Osteoblast (primary cell): Measurements from ENCODE around the gene LLCFC1. TPM values are rescaled to one million over a fixed set of nuclear protein-coding genes. Genes with fewer than 3 reads are reported as not detected.

ENCODE experiments used
- DNase-seq: peaks from one replicate; pipeline ENCODE4 v3.0.0; 2011; ENCODE audit warnings: low spot score, mixed read lengths; ENCODE audit not compliant: insufficient read length; ENCODE audit errors: missing footprints
- H2AFZ ChIP-seq: 2 replicates; pipeline ENCODE4 v1.6.0; 2011; ENCODE audit warnings: mild to moderate bottlenecking, low read length
- H3K27ac ChIP-seq: 2 replicates; pipeline ENCODE4 v1.5.1; 2011; ENCODE audit warnings: mild to moderate bottlenecking, low read depth, low read length, moderate library complexity
- H3K27me3 ChIP-seq: 2 replicates; pipeline ENCODE4 v1.6.0; 2012; ENCODE audit warnings: mild to moderate bottlenecking, control low read depth, inconsistent platforms, low read length, moderate library complexity; ENCODE audit not compliant: insufficient read depth
- H3K36me3 ChIP-seq: 2 replicates; pipeline ENCODE4 v1.5.1; 2011; ENCODE audit warnings: mild to moderate bottlenecking, low read length, control low read depth, moderate library complexity; ENCODE audit not compliant: insufficient read depth
- H3K4me1 ChIP-seq: 2 replicates; pipeline ENCODE4 v1.5.1; 2011; ENCODE audit warnings: mild to moderate bottlenecking, low read length, control low read depth, moderate library complexity; ENCODE audit not compliant: insufficient read depth
- H3K4me2 ChIP-seq: 2 replicates; pipeline ENCODE4 v1.6.0; 2011; ENCODE audit warnings: mild to moderate bottlenecking, low read length; ENCODE audit not compliant: insufficient read depth
- H3K4me3 ChIP-seq: fragments of 200-600 bp; sonication (generic); 3 replicates; pipeline ENCODE4 v1.5.1; 2012; ENCODE audit warnings: mild to moderate bottlenecking, low read length, inconsistent platforms; ENCODE audit not compliant: insufficient read depth
- H3K79me2 ChIP-seq: 2 replicates; pipeline ENCODE4 v1.6.0; 2012; ENCODE audit warnings: mild to moderate bottlenecking, low read length, control low read depth, inconsistent platforms; ENCODE audit not compliant: insufficient read depth
- H3K9me3 ChIP-seq: 2 replicates; pipeline ENCODE4 v1.5.1; 2011; ENCODE audit warnings: low read depth, low read length, control low read depth
- H4K20me1 ChIP-seq: 2 replicates; pipeline ENCODE4 v1.6.0; 2012; ENCODE audit warnings: mild to moderate bottlenecking, low read length, control low read depth; ENCODE audit not compliant: insufficient read depth
- total RNA-seq: library from RNA; depleted of rRNA; stranded (reverse); fragments of >200 nt; gene quantifications from 2 replicates; pipeline ENCODE4 v1.2.3, GENCODE V29; 2012
- TF ChIP-seq, protein P1 (sequence below): IDR thresholded peaks from 2 replicates; pipeline ENCODE4 v1.5.1; 2011; ENCODE audit warnings: mild to moderate bottlenecking, low read depth, low read length, moderate library complexity; ENCODE audit errors: extremely low read depth

Gene LLCFC1
- total RNA-seq, 1 donor = not detected

DNA sequence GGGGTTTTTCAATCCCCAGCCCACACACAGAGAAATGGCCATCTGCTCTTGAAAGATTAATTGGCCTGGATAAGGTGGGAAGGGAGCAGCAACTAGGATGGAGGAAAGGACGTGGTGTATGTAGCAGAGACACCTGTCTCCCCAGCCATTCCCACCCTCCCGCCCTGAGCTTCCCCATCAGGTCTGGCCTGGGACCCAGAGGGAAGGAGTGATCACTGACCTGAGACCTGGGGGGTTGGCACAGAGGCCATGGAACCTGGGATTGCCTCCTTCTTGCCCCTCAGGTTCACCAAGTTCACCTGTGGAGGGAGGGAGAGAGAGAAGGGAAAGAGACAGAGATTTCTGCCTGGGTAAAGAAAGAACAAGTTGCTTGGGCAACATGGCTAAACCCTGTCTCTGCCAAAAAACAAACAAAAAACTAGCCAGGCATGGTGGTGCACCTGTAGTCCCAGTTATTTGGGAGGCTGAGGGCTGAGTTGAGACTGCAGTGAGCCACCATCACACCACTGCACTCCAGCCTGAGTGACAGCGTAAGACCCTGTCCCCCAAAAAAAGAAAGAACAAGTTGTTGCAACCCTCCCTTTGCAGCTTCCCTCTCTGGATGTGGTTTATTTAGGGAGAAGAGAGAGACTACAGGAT lies 42.4 kb upstream of the LLCFC1 start:
- Histone ChIP-seq H2AFZ (no peak overlapping the region), H4K20me1 (no peaks in the 10 kb centered on the region), H3K36me3 (no peaks in the 10 kb centered on the region), H3K9me3 (no peaks in the 10 kb centered on the region), H3K27ac (no peak overlapping the region), H3K79me2 (no peaks in the 10 kb centered on the region), H3K4me3 (no peak overlapping the region), H3K4me1 (no peaks in the 10 kb centered on the region), H3K27me3 (peaks cover 3% of the 10 kb centered on the region), H3K4me2 (no peak overlapping the region)
- TF ChIP-seq, protein P1, sequence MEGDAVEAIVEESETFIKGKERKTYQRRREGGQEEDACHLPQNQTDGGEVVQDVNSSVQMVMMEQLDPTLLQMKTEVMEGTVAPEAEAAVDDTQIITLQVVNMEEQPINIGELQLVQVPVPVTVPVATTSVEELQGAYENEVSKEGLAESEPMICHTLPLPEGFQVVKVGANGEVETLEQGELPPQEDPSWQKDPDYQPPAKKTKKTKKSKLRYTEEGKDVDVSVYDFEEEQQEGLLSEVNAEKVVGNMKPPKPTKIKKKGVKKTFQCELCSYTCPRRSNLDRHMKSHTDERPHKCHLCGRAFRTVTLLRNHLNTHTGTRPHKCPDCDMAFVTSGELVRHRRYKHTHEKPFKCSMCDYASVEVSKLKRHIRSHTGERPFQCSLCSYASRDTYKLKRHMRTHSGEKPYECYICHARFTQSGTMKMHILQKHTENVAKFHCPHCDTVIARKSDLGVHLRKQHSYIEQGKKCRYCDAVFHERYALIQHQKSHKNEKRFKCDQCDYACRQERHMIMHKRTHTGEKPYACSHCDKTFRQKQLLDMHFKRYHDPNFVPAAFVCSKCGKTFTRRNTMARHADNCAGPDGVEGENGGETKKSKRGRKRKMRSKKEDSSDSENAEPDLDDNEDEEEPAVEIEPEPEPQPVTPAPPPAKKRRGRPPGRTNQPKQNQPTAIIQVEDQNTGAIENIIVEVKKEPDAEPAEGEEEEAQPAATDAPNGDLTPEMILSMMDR = no peak
- no peak for DNase-seq

- H3K27me3 ChIP-seq = peaks cover 3% of the 10 kb centered on the region
- no peaks in the 10 kb centered on the region for H3K4me1 ChIP-seq
- H3K4me3 ChIP-seq = no peak overlapping the region
- H3K36me3 ChIP-seq = no peaks in the 10 kb centered on the region
- H2AFZ ChIP-seq = no peak overlapping the region
- no peak overlapping the region for H3K4me2 ChIP-seq
- no peaks in the 10 kb centered on the region for H3K79me2 ChIP-seq
- no peak for DNase-seq
- no peak overlapping the region for H3K27ac ChIP-seq
- no peaks in the 10 kb centered on the region for H4K20me1 ChIP-seq
- TF ChIP-seq, protein P1 = no peak
- no peaks in the 10 kb centered on the region for H3K9me3 ChIP-seq
Measured at GRCh38 chr7:142897691-142898090, 41.6 kb upstream of the LLCFC1 start.

DNA sequence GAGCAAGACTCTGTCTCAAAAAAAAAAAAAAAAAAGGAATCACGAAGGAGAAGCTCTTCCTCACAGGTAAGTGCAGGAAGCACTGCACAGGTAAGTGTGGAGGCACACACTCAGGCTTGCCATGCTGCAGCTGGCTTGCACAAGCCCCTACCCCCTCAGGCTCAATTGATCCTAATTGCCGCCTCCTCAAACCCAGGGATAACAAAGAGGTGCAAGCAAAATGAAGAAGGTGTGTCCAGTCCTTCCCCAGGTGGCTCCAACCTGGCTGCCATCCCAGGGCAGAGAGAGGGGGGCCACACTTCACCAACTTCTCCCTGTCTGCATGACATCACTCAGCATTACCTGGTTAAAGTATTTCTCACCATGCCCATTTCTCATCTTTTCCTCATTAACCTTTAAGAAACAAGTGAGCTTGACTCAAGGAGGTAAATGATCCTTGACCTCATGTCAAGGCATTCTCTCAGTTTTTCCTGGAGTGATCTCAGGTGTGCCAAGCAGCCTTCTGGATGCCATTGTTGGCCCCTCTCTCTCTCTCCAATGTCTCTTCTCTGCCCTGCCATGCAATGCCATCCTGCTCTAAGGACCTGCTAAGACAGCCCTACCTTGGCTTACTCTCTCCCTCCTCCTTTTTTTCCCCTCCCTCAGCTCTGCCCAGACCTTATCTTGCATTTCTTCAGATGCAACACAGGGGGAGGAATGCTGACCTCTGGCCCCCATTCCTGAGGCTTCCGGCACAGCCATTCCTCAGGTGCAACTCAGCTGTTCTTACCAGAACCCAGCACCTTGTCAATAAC lies 40.7 kb upstream of the LLCFC1 start:
- no peak overlapping the region for H3K4me2 ChIP-seq
- no peaks in the 10 kb centered on the region for H3K4me1 ChIP-seq
- no peak overlapping the region for H3K4me3 ChIP-seq
- no peak for DNase-seq
- TF ChIP-seq, protein P1 = no peak
- H2AFZ ChIP-seq = no peak overlapping the region
- H3K9me3 ChIP-seq = no peaks in the 10 kb centered on the region
- no peak overlapping the region for H3K27ac ChIP-seq
- no peaks in the 10 kb centered on the region for H4K20me1 ChIP-seq
- H3K79me2 ChIP-seq = no peaks in the 10 kb centered on the region
- H3K27me3 ChIP-seq = peaks cover 3% of the 10 kb centered on the region
- no peaks in the 10 kb centered on the region for H3K36me3 ChIP-seq

DNA sequence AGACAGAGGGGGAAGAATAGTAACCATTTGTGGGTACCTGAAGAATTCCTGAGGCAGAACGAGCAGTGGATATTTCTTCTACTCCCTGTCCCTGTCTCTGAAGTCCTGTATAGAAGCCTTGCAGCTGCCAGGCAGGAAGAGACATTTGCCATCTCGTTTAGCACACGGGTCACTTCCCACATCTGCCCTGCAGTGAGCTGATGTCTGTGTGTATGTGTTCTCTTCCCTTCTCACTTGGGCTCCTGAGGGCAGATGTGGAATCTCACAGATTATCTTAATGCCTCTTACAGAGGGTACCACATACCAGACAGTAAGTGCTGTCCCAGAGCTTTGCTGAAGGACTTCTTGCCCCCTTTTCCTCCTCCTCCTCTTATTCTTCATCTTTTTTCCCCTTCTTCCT lies 39.6 kb upstream of the LLCFC1 start:
- no peaks in the 10 kb centered on the region for H3K36me3 ChIP-seq
- no peaks in the 10 kb centered on the region for H3K4me1 ChIP-seq
- no peaks in the 10 kb centered on the region for H3K79me2 ChIP-seq
- H3K4me2 ChIP-seq = no peak overlapping the region
- H3K4me3 ChIP-seq = no peak overlapping the region
- no peak overlapping the region for H2AFZ ChIP-seq
- DNase-seq = no peak
- H3K27me3 ChIP-seq = peaks cover 3% of the 10 kb centered on the region
- no peaks in the 10 kb centered on the region for H4K20me1 ChIP-seq
- TF ChIP-seq, protein P1 = no peak
- H3K27ac ChIP-seq = no peak overlapping the region
- no peaks in the 10 kb centered on the region for H3K9me3 ChIP-seq
